Measurements from ENCODE around the gene HSD11B1L. TPM values are rescaled to one million over a fixed set of nuclear protein-coding genes. Genes with fewer than 3 reads are reported as not detected.

Gene HSD11B1L
- total RNA-seq, 1 experiment from 2014 or later: 10.9 TPM

DNA sequence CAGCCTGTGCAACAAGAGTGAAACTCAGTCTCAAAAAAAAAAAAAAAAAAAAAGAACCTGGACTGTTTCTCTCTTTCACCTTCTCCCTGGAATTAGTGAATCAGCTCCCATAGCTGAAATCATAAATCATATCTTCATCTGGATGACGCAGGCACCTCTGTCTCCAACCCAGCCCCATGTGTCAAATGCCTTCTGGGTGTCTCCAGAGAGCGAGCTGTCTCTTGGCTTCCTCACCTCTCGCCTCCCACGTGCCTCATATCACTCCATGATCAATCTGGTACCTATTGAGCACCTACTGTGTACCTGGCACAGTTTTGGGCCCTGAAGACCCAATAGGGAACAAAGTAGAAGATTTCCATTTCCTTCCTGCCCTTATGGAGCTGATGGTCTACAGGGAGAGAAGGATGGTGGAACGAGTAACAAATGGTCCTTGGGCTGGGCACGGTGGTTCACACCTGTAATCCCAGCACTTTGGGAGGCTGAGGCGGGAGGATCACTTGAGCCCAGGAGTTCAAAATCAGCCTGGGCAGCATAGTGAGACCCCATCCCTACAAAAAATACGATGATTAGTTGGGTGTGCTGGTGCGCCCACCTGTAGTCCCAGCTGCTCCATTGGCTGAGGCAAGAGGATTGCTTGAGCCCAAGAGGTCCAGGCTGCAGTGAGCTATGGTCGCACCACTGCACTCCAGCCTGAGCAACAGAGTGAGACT, 2.5 kb downstream of the HSD11B1L start:
- no TSS peak for BruUV-seq (replicated peaks)
- H2AFZ ChIP-seq (ENCODE audit: low read length): no peak overlapping the region
- intact Hi-C loops (cut with micrococcal nuclease): loop anchor here (10.0 kb wide), 2 partner anchors 111 to 1851 kb away; partner anchors contain the start of genes DUS3L and PNPLA6
- H4K20me1 ChIP-seq (ENCODE audit: low read length): no peaks in the 10 kb centered on the region
- TF ChIP-seq, protein P1, sequence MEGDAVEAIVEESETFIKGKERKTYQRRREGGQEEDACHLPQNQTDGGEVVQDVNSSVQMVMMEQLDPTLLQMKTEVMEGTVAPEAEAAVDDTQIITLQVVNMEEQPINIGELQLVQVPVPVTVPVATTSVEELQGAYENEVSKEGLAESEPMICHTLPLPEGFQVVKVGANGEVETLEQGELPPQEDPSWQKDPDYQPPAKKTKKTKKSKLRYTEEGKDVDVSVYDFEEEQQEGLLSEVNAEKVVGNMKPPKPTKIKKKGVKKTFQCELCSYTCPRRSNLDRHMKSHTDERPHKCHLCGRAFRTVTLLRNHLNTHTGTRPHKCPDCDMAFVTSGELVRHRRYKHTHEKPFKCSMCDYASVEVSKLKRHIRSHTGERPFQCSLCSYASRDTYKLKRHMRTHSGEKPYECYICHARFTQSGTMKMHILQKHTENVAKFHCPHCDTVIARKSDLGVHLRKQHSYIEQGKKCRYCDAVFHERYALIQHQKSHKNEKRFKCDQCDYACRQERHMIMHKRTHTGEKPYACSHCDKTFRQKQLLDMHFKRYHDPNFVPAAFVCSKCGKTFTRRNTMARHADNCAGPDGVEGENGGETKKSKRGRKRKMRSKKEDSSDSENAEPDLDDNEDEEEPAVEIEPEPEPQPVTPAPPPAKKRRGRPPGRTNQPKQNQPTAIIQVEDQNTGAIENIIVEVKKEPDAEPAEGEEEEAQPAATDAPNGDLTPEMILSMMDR (conservative IDR thresholded peaks at IDR 0.05; ENCODE audit: low read depth, low read length): no peak
- TF ChIP-seq EZH2phosphoT487 (IDR thresholded peaks at IDR 0.05; ENCODE audit: borderline replicate concordance, low read length) (no peak), EZH2 (IDR thresholded peaks at IDR 0.05; ENCODE audit: low read length, unreplicated experiment) (no peak)
- no peak overlapping the region for H3K4me3 ChIP-seq (ENCODE audit: low read length)
- no peaks in the 10 kb centered on the region for H3K9me3 ChIP-seq (ENCODE audit: low read length)
- no peaks in the 10 kb centered on the region for H3K9me2 ChIP-seq (replicated peaks; ENCODE audit: low read length)
- peaks cover 13% of the 10 kb centered on the region for H3K79me2 ChIP-seq (ENCODE audit: low read length)
- no peaks in the 10 kb centered on the region for H3K36me3 ChIP-seq (ENCODE audit: low read depth, low read length)
- H3K4me1 ChIP-seq (ENCODE audit: insufficient read depth, low read length): peaks cover 8% of the 10 kb centered on the region; the same call in 1 of the 2 replicates
- POLR2A ChIA-PET (ENCODE audit: unreplicated experiment): no interaction called here
- no peak for ATAC-seq
- H3K27ac ChIP-seq (ENCODE audit: low read length): no peak overlapping the region
- H3F3A ChIP-seq (ENCODE audit: low read length, unreplicated experiment): no peaks in the 10 kb centered on the region
- no peak overlapping the region for H3K9ac ChIP-seq (ENCODE audit: low read length)
- H3K27me3 ChIP-seq (ENCODE audit: low read length): no peaks in the 10 kb centered on the region
- CTCF ChIA-PET: no interaction called here
- no peak for DNase-seq
- H3K4me2 ChIP-seq (ENCODE audit: low read length): no peak overlapping the region

DNA sequence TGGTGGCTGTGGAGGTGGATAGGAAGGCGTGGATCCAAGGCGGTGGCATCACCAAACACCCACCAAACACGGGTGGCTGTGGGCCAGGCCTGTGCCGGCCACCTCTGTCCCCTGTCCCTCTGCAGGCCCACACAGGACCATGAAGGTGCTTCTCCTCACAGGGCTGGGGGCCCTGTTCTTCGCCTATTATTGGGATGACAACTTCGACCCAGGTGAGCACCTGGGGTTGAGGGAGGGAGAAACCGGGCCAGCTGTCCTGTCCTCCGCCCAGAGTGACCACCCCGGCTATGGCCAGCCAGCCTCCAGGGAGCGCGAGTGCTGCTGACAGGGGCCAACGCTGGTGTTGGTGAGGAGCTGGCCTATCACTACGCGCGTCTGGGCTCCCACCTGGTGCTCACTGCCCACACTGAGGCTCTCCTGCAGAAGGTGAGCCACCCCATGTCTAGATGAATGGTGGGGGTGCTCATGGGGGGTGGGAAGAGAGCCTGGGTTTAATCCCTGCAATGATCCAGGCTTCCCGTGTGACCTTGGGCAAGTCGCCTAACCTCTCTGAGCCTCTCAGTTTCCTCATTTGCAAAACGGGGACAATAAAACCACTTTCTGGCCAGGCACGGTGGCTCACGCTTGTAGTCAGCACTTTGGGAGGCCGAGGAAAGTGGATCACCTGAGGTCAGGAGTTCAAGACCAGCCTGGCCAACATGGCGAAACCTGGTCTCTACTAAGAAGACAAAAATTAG, 4.0 kb downstream of the HSD11B1L start:
- Histone ChIP-seq H3F3A (ENCODE audit: low read length, unreplicated experiment) (no peaks in the 10 kb centered on the region), H3K9me3 (ENCODE audit: low read length) (no peaks in the 10 kb centered on the region), H4K20me1 (ENCODE audit: low read length) (no peaks in the 10 kb centered on the region), H3K27me3 (ENCODE audit: low read length) (no peaks in the 10 kb centered on the region), H2AFZ (ENCODE audit: low read length) (no peak overlapping the region), H3K79me2 (ENCODE audit: low read length) (peaks cover 2% of the 10 kb centered on the region), H3K4me1 (ENCODE audit: insufficient read depth, low read length) (peaks cover 3% of the 10 kb centered on the region; the same call in 1 of the 2 replicates), H3K4me2 (ENCODE audit: low read length) (no peak overlapping the region), H3K9me2 (replicated peaks; ENCODE audit: low read length) (no peaks in the 10 kb centered on the region), H3K4me3 (ENCODE audit: low read length) (no peak overlapping the region), H3K9ac (ENCODE audit: low read length) (no peak overlapping the region), H3K27ac (ENCODE audit: low read length) (no peak overlapping the region), H3K36me3 (ENCODE audit: low read depth, low read length) (no peaks in the 10 kb centered on the region)
- no peak for DNase-seq
- ChIA-PET CTCF (no interaction called here), POLR2A (ENCODE audit: unreplicated experiment) (no interaction called here)
- ATAC-seq: no peak
- intact Hi-C loops (cut with micrococcal nuclease): loop anchor here (10.0 kb wide), 2 partner anchors 110 to 1850 kb away; partner anchors contain the start of genes DUS3L and PNPLA6
- no TSS peak for BruUV-seq (replicated peaks)
- TF ChIP-seq EZH2 (IDR thresholded peaks at IDR 0.05; ENCODE audit: low read length, unreplicated experiment): no peak
- TF ChIP-seq, protein P1 (conservative IDR thresholded peaks at IDR 0.05; ENCODE audit: low read depth, low read length): no peak
- TF ChIP-seq EZH2phosphoT487 (IDR thresholded peaks at IDR 0.05; ENCODE audit: borderline replicate concordance, low read length): no peak
